ENCODE measurements around the gene ODAPH. TPM values are rescaled to one million over a fixed set of nuclear protein-coding genes. Genes with fewer than 3 reads are reported as not detected.

Gene ODAPH
- total RNA-seq, 4 donors from 2014 or later, result not detected

- Histone ChIP-seq H3K36me3 (no peaks in the 10 kb centered on the region), H3K4me3 (no peak overlapping the region), H3K27ac (no peak overlapping the region), H3K4me1 (no peaks in the 10 kb centered on the region), H3K9me3 (no peaks in the 10 kb centered on the region), H3K27me3 (no peaks in the 10 kb centered on the region)
- intact Hi-C loops (cut with DNase I; ENCODE audit: low total_unique reads), result no loop called here
- in situ Hi-C loops (cut with MboI; ENCODE audit: low pct_ligation_motif_present in 1 of 4, low pct_unique_long_range_greater_than_20kb in 1 of 4, low sequenced_read_pairs in 3 of 4), result loop anchor here in 1 of 4 donors (10.0 kb wide), 1 partner anchor 289 kb away; no protein-coding TSS in a partner anchor
- DNase-seq, result no peak
- TF ChIP-seq, protein P1, sequence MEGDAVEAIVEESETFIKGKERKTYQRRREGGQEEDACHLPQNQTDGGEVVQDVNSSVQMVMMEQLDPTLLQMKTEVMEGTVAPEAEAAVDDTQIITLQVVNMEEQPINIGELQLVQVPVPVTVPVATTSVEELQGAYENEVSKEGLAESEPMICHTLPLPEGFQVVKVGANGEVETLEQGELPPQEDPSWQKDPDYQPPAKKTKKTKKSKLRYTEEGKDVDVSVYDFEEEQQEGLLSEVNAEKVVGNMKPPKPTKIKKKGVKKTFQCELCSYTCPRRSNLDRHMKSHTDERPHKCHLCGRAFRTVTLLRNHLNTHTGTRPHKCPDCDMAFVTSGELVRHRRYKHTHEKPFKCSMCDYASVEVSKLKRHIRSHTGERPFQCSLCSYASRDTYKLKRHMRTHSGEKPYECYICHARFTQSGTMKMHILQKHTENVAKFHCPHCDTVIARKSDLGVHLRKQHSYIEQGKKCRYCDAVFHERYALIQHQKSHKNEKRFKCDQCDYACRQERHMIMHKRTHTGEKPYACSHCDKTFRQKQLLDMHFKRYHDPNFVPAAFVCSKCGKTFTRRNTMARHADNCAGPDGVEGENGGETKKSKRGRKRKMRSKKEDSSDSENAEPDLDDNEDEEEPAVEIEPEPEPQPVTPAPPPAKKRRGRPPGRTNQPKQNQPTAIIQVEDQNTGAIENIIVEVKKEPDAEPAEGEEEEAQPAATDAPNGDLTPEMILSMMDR (IDR thresholded peaks at IDR 0.05), result no peak
- no peak for TF ChIP-seq POLR2AphosphoS5 (IDR thresholded peaks at IDR 0.05)
- no peak for TF ChIP-seq POLR2A (IDR thresholded peaks at IDR 0.05)
- no peak for TF ChIP-seq EP300 (IDR thresholded peaks at IDR 0.05; ENCODE audit: low read depth)
Observed at GRCh38 chr4:75565481-75565880, 9.6 kb downstream of the ODAPH start.

DNA sequence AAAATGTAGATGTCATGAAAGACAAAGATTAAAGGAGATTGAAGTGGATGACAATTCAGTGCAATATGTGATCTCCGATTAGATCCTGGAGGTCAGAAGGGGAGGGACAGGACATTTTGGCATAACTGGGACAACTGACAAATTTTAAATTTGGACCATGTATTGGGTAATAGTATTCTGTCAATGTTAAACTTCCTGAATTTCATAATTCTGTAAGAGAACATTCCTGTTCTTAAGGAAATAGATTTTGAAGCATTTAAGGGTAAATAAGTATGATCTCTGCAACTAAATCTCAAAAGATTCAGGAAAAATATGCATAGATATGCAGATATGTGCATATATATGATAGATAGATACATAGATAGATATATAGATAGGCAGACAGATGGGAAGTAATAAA is 11.0 kb downstream of the ODAPH start:
- 75 to 78% methylated on average over 1 of the region's 1 CpG for WGBS, 2 donors (ENCODE audit: low coverage in 1 of 2)
- TF ChIP-seq, protein P1 (IDR thresholded peaks at IDR 0.05), result no peak
- TF ChIP-seq EP300 (IDR thresholded peaks at IDR 0.05; ENCODE audit: low read depth) (no peak), POLR2A (IDR thresholded peaks at IDR 0.05) (no peak), POLR2AphosphoS5 (IDR thresholded peaks at IDR 0.05) (no peak)

GRCh38 chr4:75567725-75568124 is 11.9 kb downstream of the ODAPH start:
- TF ChIP-seq POLR2A (IDR thresholded peaks at IDR 0.05) (no peak), POLR2AphosphoS5 (IDR thresholded peaks at IDR 0.05) (no peak), EP300 (IDR thresholded peaks at IDR 0.05; ENCODE audit: low read depth) (no peak)
- TF ChIP-seq, protein P1 (IDR thresholded peaks at IDR 0.05), result no peak
- in situ Hi-C loops (cut with MboI; ENCODE audit: low pct_ligation_motif_present in 1 of 4, low pct_unique_long_range_greater_than_20kb in 1 of 4, low sequenced_read_pairs in 3 of 4) (loop anchor here in 1 of 4 donors (10.0 kb wide), 1 partner anchor 287 kb away; no protein-coding TSS in a partner anchor), intact Hi-C loops (cut with DNase I; ENCODE audit: low total_unique reads) (no loop called here)
- Histone ChIP-seq H3K27ac (no peak overlapping the region), H3K4me3 (no peak overlapping the region), H3K9me3 (no peaks in the 10 kb centered on the region), H3K27me3 (no peaks in the 10 kb centered on the region), H3K36me3 (no peaks in the 10 kb centered on the region), H3K4me1 (no peaks in the 10 kb centered on the region)
- no peak for DNase-seq
- 79 to 85% methylated on average over 2 of the region's 2 CpGs for WGBS, 2 donors (ENCODE audit: low coverage in 1 of 2)

More for the DNA sequence above, 11.0 kb downstream of the ODAPH start:
- in situ Hi-C loops (cut with MboI; ENCODE audit: low pct_ligation_motif_present in 1 of 4, low pct_unique_long_range_greater_than_20kb in 1 of 4, low sequenced_read_pairs in 3 of 4), result loop anchor here in 1 of 4 donors (10.0 kb wide), 1 partner anchor 288 kb away; no protein-coding TSS in a partner anchor
- Histone ChIP-seq H3K27ac (no peak overlapping the region), H3K27me3 (no peaks in the 10 kb centered on the region), H3K4me3 (no peak overlapping the region), H3K36me3 (no peaks in the 10 kb centered on the region), H3K4me1 (no peaks in the 10 kb centered on the region), H3K9me3 (no peaks in the 10 kb centered on the region)
- DNase-seq, result no peak
- intact Hi-C loops (cut with DNase I; ENCODE audit: low total_unique reads), result no loop called here

DNA sequence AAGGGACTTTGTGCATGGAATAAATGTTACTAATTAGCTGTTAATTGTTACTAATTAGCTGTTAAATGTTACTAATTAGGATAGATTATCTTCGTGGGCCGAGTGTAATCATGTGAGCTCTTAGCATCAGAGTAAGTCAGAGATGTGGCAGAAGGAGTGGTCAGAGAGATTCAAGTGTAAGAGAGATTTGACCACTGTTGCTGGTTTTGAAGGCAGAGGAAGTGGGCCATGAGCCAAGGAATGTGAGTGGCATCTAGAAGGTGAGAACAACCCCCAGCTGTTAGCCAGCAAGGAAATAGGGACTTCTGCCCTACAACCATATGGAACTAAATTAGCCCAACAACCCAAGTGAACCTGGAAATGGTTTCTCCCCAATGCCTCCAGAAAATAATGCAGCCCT is 28.2 kb downstream of the ODAPH start:
- H3K4me1 ChIP-seq, result no peaks in the 10 kb centered on the region
- intact Hi-C loops (cut with DNase I; ENCODE audit: low total_unique reads) (no loop called here), in situ Hi-C loops (cut with MboI; ENCODE audit: low pct_ligation_motif_present in 1 of 4, low pct_unique_long_range_greater_than_20kb in 1 of 4, low sequenced_read_pairs in 3 of 4) (no loop called here)
- no peaks in the 10 kb centered on the region for H3K9me3 ChIP-seq
- no peak for DNase-seq
- no peak overlapping the region for H3K27ac ChIP-seq
- no peak overlapping the region for H3K4me3 ChIP-seq
- H3K36me3 ChIP-seq, result no peaks in the 10 kb centered on the region
- WGBS, 2 donors (ENCODE audit: low coverage in 1 of 2), result 90 to 94% methylated on average over 2 of the region's 2 CpGs
- no peaks in the 10 kb centered on the region for H3K27me3 ChIP-seq
- no peak for TF ChIP-seq POLR2AphosphoS5 (IDR thresholded peaks at IDR 0.05)
- no peak for TF ChIP-seq EP300 (IDR thresholded peaks at IDR 0.05; ENCODE audit: low read depth)
- TF ChIP-seq, protein P1 (IDR thresholded peaks at IDR 0.05), result no peak
- TF ChIP-seq POLR2A (IDR thresholded peaks at IDR 0.05), result no peak

Measured in transverse colon (tissue), 4 donors.